GM21390 (cell line): ENCODE data around the gene ACHE.
"Not testable (repeated sequence)": the region's sequence is repeated elsewhere in the genome, so short reads cannot be mapped to it uniquely, and the experiment has no call there.

Experiments
- ATAC-seq: cut with Tn5 transposase; IDR thresholded peaks from one replicate; pipeline ENCODE4 v1.9.1; 2021; ENCODE audit not compliant: unreplicated experiment

ACHE gene

GRCh38 chr7:100895701-100895955 lies at the start of gene ACHE:
Gene ACHE, minus strand, starts transcription at chr7:100895888. Its CDS starts 1,656 bp downstream, at chr7:100894232.
- ATAC-seq = no peak

- ATAC-seq = no peak
Measured at GRCh38 chr7:100944138-100944537, 48.5 kb upstream of the ACHE start.

DNA sequence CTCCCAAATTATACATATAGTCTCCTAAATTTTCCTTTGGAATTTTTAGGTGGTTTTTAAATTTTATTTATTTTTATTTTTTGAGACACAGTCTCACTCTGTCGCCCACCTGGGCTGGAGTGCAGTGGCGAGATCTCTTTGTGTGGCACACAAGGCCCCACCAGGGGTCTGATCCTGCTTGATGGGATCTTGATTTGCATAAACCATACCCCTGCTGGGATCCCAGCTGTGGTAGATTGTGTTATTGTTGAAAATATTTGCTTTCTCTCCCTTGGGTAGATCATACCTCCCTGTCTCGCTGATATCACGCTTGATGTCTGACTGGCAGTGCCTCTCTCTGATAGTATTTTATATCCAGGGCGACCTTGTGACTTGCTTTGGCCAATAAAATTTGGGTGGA lies 48.0 kb upstream of the ACHE start:
- no peak for ATAC-seq

GRCh38 chr7:100942045-100942774 lies 46.5 kb upstream of the ACHE start:
- ATAC-seq = no peak

GRCh38 chr7:100936167-100936566 lies 40.5 kb upstream of the ACHE start:
- not testable (repeated sequence) for ATAC-seq

- not testable (repeated sequence) for ATAC-seq
Measured at GRCh38 chr7:100935381-100935780, 39.7 kb upstream of the ACHE start.

- ATAC-seq = no peak
Measured at GRCh38 chr7:100933734-100934133, 38.0 kb upstream of the ACHE start.

DNA sequence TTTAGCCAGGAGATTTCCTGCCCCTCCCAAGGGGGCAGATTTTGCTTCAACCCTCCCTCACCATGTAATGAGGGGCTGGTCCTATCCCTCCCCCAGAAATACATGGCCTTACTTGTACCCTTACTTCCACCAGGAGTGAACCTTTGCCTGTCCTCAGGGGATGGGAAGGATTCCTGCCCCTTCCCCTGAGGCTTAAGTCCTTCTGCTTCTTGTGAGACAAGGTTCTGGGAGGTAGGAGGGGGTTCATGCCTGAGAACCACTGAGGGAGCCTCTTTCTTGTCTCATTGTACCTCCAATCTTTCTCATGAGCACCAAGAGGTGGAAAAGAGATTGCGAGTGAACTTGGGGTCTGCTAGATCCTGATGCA lies 34.1 kb upstream of the ACHE start:
- no peak for ATAC-seq

- ATAC-seq = not testable (repeated sequence)
Measured at GRCh38 chr7:100923616-100924015, 27.9 kb upstream of the ACHE start.

DNA sequence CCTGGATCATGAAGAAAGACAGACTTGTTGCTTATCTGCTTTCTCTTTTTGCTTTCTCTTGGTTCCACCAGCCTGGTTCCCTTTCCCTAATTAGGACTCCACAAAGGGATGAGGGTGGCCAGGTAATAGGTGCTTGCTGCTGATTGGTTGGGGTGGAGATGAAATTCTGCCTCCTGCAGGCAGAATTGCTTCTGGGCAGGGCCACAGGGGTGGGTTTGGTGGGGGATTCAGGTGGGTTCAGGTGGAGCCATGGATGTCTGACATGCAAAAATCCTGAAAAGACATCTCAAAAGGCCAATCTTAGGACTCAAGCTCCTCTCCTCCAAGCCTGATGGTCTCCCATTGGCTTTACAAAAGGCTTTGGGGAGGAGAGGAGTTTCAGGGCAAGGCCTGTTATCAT lies 25.4 kb upstream of the ACHE start:
- no peak for ATAC-seq

- not testable (repeated sequence) for ATAC-seq
Measured at GRCh38 chr7:100919779-100920437, 24.2 kb upstream of the ACHE start.

- not testable (repeated sequence) for ATAC-seq
Measured at GRCh38 chr7:100919335-100919734, 23.6 kb upstream of the ACHE start.

GRCh38 chr7:100914879-100915447 lies 19.3 kb upstream of the ACHE start:
- ATAC-seq = no peak

DNA sequence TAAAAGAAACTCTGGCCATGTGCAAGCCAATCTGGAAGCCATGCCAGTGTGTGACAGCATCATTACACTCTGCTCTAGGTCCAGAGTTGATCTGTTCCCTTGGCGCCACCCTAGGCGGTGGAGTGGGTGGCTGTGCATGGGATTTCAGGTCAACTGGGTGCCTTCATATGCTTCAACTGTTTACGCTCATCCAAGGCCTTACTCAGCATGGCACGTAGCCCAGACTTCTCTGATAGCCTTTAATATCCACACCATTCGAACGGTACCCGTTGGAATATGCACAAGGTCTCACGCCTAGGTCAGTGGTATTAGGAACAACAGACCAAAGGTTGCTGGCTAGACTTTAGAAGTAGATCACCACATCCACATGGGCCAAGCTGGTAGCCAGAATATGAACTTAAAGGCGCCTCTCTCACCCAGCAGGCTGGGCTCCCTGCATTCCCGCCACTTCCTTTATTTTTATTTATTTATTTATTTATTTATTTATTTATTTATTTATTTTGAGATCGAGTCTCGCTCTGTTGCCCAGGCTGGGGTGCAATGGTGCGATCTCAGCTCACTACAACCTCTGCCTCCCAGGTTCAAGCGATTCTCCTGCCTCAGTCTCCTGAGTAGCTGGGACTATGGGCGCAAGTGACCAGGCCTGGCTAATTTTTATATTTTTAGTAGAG lies 18.7 kb upstream of the ACHE start:
- ATAC-seq = no peak

GRCh38 chr7:100911484-100911883 lies 15.8 kb upstream of the ACHE start:
- ATAC-seq = no peak

GRCh38 chr7:100910443-100910842 lies 14.8 kb upstream of the ACHE start:
- not testable (repeated sequence) for ATAC-seq

DNA sequence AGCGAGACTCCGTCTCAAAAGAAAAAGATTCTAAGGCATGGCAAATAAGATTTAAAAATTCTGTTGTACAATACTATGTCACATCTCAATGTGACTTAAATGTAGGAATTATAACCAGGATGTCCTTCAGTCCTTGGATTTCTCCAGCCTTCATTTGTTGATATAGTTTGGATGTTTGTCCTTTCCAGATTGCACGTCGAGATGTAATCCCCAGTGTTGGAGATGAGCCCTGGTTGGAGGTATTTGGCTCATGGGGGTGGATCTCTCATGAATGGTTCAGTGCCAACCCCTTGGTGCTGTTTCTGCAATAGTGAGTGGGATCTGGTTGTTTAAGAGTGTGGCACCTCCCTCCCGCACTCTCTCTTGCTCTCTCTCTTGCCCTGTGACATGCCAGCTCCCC lies 12.8 kb upstream of the ACHE start:
- ATAC-seq = no peak

DNA sequence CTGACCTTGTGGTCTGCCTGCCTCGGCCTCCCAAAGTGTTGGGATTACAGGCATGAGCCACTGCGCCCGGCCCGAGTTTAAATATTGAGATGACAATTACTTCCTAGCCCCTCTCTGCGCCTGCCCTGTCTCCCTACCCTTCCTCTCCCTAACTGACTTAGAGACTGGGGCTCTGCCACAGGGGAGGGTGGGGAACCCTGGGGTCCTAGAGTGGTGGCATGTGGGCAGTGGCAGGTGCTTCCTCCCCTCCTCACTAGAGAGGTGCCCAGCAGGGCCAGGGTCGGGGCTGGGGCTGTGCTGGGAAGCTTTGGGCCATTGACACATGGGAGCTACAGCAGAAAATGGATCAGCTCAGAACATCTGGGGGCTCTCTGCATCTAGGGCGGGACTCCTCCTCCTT lies 7.0 kb upstream of the ACHE start:
- ATAC-seq = no peak

DNA sequence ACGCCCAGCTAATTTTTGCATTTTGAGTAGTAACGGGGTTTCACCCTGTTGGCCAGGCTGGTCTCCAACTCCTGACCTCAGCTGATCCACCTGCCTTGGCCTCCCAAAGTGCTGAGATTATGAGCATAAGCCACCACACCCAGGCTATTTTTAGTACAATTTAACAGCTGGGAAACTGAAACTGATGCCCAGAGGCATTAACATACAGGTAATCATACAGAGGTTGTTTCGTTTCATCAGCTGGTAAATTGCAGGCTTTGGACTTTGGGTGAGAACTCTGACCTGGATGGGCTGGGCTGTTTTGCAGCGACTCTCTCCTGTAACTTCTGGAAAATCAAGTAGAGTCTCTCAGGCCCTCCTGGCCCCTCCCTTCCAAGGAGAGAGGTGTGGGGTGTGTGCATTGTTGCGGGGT lies 6.2 kb upstream of the ACHE start:
- no peak for ATAC-seq

DNA sequence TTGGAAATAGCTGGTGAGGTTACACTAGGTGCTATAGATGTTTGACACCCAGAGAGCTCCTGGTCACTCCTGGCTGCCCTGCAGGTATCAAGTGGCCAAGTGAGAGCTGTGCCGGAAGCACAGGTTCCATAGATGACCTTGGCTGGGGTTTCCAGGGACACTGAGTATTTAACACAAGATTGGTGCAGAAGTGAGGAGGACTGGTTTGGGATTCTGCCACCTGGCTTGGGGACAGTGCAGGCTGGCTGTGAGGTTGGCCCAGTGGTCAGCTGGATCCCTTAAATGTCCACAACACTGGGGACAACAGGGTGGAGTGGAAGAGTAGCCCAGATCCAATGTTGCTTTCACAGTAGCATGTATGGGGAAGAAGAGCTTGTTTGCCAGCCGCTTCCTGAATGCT lies 5.3 kb upstream of the ACHE start:
- ATAC-seq = no peak

GRCh38 chr7:100899432-100899831 lies 3.7 kb upstream of the ACHE start:
- ATAC-seq = no peak
